GM23338 (cell line): ENCODE measurements around the gene ROBO3. TPM values are rescaled to one million over a fixed set of nuclear protein-coding genes. Genes with fewer than 3 reads are reported as not detected.

Source experiments
- ATAC-seq: fragments of 200-7000 bp; cut with Tn5 transposase; 3 replicates; pipeline ENCODE4 v1.9.1; 2020
- DNase-seq: peaks from one replicate; pipeline ENCODE4 v3.0.0-alpha.2; 2015; ENCODE audit warnings: low spot score
- H2AFZ ChIP-seq: fragments of 200-600 bp; sonication (generic); 2 replicates; pipeline ENCODE4 v1.8.0; 2016; ENCODE audit warnings: antibody characterized with exemption, mild to moderate bottlenecking, moderate library complexity
- H3F3A ChIP-seq: fragments of 200-600 bp; sonication (generic); replicated peaks from 2 replicates; pipeline ENCODE4 v1.8.0; 2017; ENCODE audit warnings: antibody characterized with exemption, mixed run types, low read depth
- H3K27ac ChIP-seq: fragments of 200-600 bp; sonication (generic); 2 replicates; pipeline ENCODE4 v1.6.1; 2016; ENCODE audit warnings: low read depth
- H3K27me3 ChIP-seq: fragments of 200-600 bp; sonication (generic); 2 replicates; pipeline ENCODE4 v1.8.0; 2016; ENCODE audit warnings: mild to moderate bottlenecking, mixed run types, moderate library complexity; ENCODE audit not compliant: insufficient read depth
- H3K36me3 ChIP-seq: fragments of 200-600 bp; sonication (generic); 2 replicates; pipeline ENCODE4 v1.8.0; 2016; ENCODE audit warnings: mild to moderate bottlenecking; ENCODE audit not compliant: insufficient read depth
- H3K4me1 ChIP-seq: fragments of 200-600 bp; sonication (generic); 2 replicates; pipeline ENCODE4 v1.8.0; 2016; ENCODE audit warnings: mild to moderate bottlenecking, moderate library complexity; ENCODE audit not compliant: insufficient read depth
- H3K4me2 ChIP-seq: fragments of 200-600 bp; sonication (generic); 2 replicates; pipeline ENCODE4 v1.7.1; 2017; ENCODE audit warnings: mixed run types
- H3K4me3 ChIP-seq: fragments of 200-600 bp; sonication (generic); 2 replicates; pipeline ENCODE4 v1.6.1; 2016; ENCODE audit warnings: mixed run types
- H3K79me2 ChIP-seq: fragments of 200-600 bp; sonication (generic); replicated peaks from 2 replicates; pipeline ENCODE4 v1.8.0; 2017; ENCODE audit warnings: mild to moderate bottlenecking; ENCODE audit not compliant: insufficient read depth
- H3K9me2 ChIP-seq: fragments of 200-600 bp; sonication (generic); 2 replicates; pipeline ENCODE4 v1.8.0; 2017; ENCODE audit not compliant: insufficient read depth
- H4K20me1 ChIP-seq: fragments of 200-600 bp; sonication (generic); replicated peaks from 2 replicates; pipeline ENCODE4 v1.8.0; 2017; ENCODE audit warnings: mild to moderate bottlenecking; ENCODE audit not compliant: insufficient read depth
- H3K27ac Mint-ChIP-seq: 2 replicates; pipeline ENCODE4 v1.8.0; 2020; ENCODE audit warnings: inconsistent platforms, mild to moderate bottlenecking, moderate library complexity, mixed read lengths
- H3K27me3 Mint-ChIP-seq: 3 replicates; pipeline ENCODE4 v1.8.0; 2022; ENCODE audit warnings: low read depth, mild to moderate bottlenecking, moderate library complexity, mixed read lengths, inconsistent platforms; ENCODE audit not compliant: insufficient read depth, poor library complexity
- H3K36me3 Mint-ChIP-seq: 3 replicates; pipeline ENCODE4 v1.8.0; 2021; ENCODE audit warnings: low read depth, mild to moderate bottlenecking, inconsistent platforms, moderate library complexity, mixed read lengths
- H3K4me1 Mint-ChIP-seq: 3 replicates; pipeline ENCODE4 v1.8.0; 2020; ENCODE audit warnings: mild to moderate bottlenecking, inconsistent platforms, mixed read lengths
- H3K4me3 Mint-ChIP-seq: 3 replicates; pipeline ENCODE4 v1.8.0; 2021; ENCODE audit warnings: moderate library complexity, mild to moderate bottlenecking, inconsistent platforms, mixed read lengths
- H3K9me3 Mint-ChIP-seq: 3 replicates; pipeline ENCODE4 v1.8.0; 2020; ENCODE audit warnings: moderate library complexity, mild to moderate bottlenecking, inconsistent platforms, mixed read lengths
- CREB1 ChIP-seq: fragments of 250-450 bp; sonication (Bioruptor Pico); IDR thresholded peaks from 2 replicates; pipeline ENCODE4 v1.5.0; 2020; ENCODE audit warnings: low read depth, mild to moderate bottlenecking, moderate library complexity
- ETS1 ChIP-seq: IDR thresholded peaks from 2 replicates; pipeline ENCODE4 v1.6.1; 2016; ENCODE audit warnings: antibody characterized with exemption
- JUNB ChIP-seq: IDR thresholded peaks from one replicate; pipeline ENCODE4 v1.6.1; 2016; ENCODE audit warnings: antibody characterized with exemption; ENCODE audit not compliant: unreplicated experiment
- REST ChIP-seq: IDR thresholded peaks from one replicate; pipeline ENCODE4 v1.6.1; 2018; ENCODE audit warnings: antibody characterized with exemption; ENCODE audit not compliant: unreplicated experiment
- polyA plus RNA-seq: library from polyadenylated mRNA; unstranded; fragments of >200 nt; fragmentation: Nextera tagmentation; extraction: Ambion mirVana; gene quantifications from 2 replicates; pipeline ENCODE4 v1.2.1, GENCODE V29; 2016
- total RNA-seq: library from RNA; depleted of rRNA; stranded (reverse); fragments of >200 nt; shearing (Covaris generic); gene quantifications from 2 replicates; pipeline ENCODE4 v1.2.3, GENCODE V29; 2014
- TF ChIP-seq, protein P1 (sequence below): fragments of 250-450 bp; sonication (Bioruptor Pico); IDR thresholded peaks from 2 replicates; pipeline ENCODE4 v1.5.0; 2020; ENCODE audit warnings: mild to moderate bottlenecking, moderate library complexity

The ROBO3 gene
- total and polyA plus RNA-seq, 2 experiments from 2014 or later = 17.0 to 21.4 TPM

GRCh38 chr11:124896821-124897391 lies 31.7 kb downstream of the ROBO3 start:
- no peak overlapping the region for H2AFZ ChIP-seq
- peaks cover 21% of the 10 kb centered on the region for H3K4me1 Mint-ChIP-seq
- no peaks in the 10 kb centered on the region for H3F3A ChIP-seq

GRCh38 chr11:124897674-124898262 lies 32.5 kb downstream of the ROBO3 start, which contains the start of gene ROBO4:
Gene ROBO4 (minus strand): TSS chr11:124897865. CDS start chr11:124897795, 70 bp downstream.
- H3K4me2 ChIP-seq = no peak within 1 kb of the TSS
- no peaks in the 10 kb centered on the region for H3K36me3 Mint-ChIP-seq
- TF ChIP-seq CREB1 (CRISPR knock-in tag) = no peak
- no peak for TF ChIP-seq ETS1
- TF ChIP-seq, protein P1, sequence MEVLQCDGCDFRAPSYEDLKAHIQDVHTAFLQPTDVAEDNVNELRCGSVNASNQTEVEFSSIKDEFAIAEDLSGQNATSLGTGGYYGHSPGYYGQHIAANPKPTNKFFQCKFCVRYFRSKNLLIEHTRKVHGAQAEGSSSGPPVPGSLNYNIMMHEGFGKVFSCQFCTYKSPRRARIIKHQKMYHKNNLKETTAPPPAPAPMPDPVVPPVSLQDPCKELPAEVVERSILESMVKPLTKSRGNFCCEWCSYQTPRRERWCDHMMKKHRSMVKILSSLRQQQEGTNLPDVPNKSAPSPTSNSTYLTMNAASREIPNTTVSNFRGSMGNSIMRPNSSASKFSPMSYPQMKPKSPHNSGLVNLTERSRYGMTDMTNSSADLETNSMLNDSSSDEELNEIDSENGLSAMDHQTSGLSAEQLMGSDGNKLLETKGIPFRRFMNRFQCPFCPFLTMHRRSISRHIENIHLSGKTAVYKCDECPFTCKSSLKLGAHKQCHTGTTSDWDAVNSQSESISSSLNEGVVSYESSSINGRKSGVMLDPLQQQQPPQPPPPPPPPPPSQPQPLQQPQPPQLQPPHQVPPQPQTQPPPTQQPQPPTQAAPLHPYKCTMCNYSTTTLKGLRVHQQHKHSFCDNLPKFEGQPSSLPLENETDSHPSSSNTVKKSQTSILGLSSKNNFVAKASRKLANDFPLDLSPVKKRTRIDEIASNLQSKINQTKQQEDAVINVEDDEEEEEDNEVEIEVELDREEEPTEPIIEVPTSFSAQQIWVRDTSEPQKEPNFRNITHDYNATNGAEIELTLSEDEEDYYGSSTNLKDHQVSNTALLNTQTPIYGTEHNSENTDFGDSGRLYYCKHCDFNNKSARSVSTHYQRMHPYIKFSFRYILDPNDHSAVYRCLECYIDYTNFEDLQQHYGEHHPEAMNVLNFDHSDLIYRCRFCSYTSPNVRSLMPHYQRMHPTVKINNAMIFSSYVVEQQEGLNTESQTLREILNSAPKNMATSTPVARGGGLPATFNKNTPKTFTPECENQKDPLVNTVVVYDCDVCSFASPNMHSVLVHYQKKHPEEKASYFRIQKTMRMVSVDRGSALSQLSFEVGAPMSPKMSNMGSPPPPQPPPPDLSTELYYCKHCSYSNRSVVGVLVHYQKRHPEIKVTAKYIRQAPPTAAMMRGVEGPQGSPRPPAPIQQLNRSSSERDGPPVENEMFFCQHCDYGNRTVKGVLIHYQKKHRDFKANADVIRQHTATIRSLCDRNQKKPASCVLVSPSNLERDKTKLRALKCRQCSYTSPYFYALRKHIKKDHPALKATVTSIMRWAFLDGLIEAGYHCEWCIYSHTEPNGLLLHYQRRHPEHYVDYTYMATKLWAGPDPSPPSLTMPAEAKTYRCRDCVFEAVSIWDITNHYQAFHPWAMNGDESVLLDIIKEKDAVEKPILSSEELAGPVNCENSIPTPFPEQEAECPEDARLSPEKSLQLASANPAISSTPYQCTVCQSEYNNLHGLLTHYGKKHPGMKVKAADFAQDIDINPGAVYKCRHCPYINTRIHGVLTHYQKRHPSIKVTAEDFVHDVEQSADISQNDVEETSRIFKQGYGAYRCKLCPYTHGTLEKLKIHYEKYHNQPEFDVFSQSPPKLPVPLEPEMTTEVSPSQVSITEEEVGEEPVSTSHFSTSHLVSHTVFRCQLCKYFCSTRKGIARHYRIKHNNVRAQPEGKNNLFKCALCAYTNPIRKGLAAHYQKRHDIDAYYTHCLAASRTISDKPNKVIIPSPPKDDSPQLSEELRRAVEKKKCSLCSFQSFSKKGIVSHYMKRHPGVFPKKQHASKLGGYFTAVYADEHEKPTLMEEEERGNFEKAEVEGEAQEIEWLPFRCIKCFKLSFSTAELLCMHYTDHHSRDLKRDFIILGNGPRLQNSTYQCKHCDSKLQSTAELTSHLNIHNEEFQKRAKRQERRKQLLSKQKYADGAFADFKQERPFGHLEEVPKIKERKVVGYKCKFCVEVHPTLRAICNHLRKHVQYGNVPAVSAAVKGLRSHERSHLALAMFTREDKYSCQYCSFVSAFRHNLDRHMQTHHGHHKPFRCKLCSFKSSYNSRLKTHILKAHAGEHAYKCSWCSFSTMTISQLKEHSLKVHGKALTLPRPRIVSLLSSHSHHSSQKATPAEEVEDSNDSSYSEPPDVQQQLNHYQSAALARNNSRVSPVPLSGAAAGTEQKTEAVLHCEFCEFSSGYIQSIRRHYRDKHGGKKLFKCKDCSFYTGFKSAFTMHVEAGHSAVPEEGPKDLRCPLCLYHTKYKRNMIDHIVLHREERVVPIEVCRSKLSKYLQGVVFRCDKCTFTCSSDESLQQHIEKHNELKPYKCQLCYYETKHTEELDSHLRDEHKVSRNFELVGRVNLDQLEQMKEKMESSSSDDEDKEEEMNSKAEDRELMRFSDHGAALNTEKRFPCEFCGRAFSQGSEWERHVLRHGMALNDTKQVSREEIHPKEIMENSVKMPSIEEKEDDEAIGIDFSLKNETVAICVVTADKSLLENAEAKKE (CRISPR knock-in tag) = no peak
- no peak for TF ChIP-seq JUNB

More at GRCh38 chr11:124896821-124897391, 31.7 kb downstream of the ROBO3 start:
- no peak overlapping the region for H3K27ac Mint-ChIP-seq
- H3K36me3 Mint-ChIP-seq = no peaks in the 10 kb centered on the region
- peaks cover 11% of the 10 kb centered on the region for H3K27me3 Mint-ChIP-seq
- Histone ChIP-seq H3K4me2 (no peak overlapping the region), H3K79me2 (no peaks in the 10 kb centered on the region), H3K27ac (no peak overlapping the region), H3K9me2 (0 out of 2 replicates have a peak, but pooled peaks cover 4% of the 10 kb centered on the region), H3K4me1 (peaks cover 4% of the 10 kb centered on the region; the same call in 1 of the 2 replicates), H3K4me3 (no peak overlapping the region), H4K20me1 (no peaks in the 10 kb centered on the region), H3K36me3 (no peaks in the 10 kb centered on the region), H3K27me3 (0 out of 2 replicates have a peak, but pooled peaks cover 3% of the 10 kb centered on the region)
- H3K9me3 Mint-ChIP-seq = no peaks in the 10 kb centered on the region
- no peak for TF ChIP-seq REST
- no peak for ATAC-seq
- H3K4me3 Mint-ChIP-seq = no peak overlapping the region
- no peak for DNase-seq

More at GRCh38 chr11:124897674-124898262, 32.5 kb downstream of the ROBO3 start, which contains the start of gene ROBO4:
- Mint-ChIP-seq H3K4me1 (peaks cover 21% of the 10 kb centered on the region), H3K9me3 (no peaks in the 10 kb centered on the region), H3K27ac (no peak within 1 kb of the TSS), H3K4me3 (no peak within 1 kb of the TSS; the same call in 2 of the 3 replicates), H3K27me3 (peaks cover 11% of the 10 kb centered on the region)
- Histone ChIP-seq H3K79me2 (no peaks in the 10 kb centered on the region), H2AFZ (no peak within 1 kb of the TSS), H3K9me2 (0 out of 2 replicates have a peak, but pooled peaks cover 4% of the 10 kb centered on the region), H4K20me1 (no peaks in the 10 kb centered on the region), H3K27ac (no peak within 1 kb of the TSS), H3K27me3 (0 out of 2 replicates have a peak, but pooled peaks cover 5% of the 10 kb centered on the region), H3K4me3 (no peak within 1 kb of the TSS), H3K36me3 (no peaks in the 10 kb centered on the region), H3K4me1 (peaks cover 4% of the 10 kb centered on the region; the same call in 1 of the 2 replicates), H3F3A (no peaks in the 10 kb centered on the region)
- DNase-seq = no peak
- ATAC-seq = no peak
